ENCODE data around the gene PSME2. TPM values are rescaled to one million over a fixed set of nuclear protein-coding genes. Genes with fewer than 3 reads are reported as not detected.

The PSME2 gene
- total and polyA plus RNA-seq, 9 of the 15 experiments (the other 6 are each of a cell fraction or from before 2014, with no cell fraction given), result 111 to 579 (median 159) TPM

GRCh38 chr14:24095271-24096068, 50.9 kb downstream of the PSME2 start (continued):
- peak; percentile 83; the same call in 1 of the 2 replicates for TF ChIP-seq ZNF592 (IDR thresholded peaks at IDR 0.05)
- peak; percentile 91 for TF ChIP-seq USF2 (CRISPR knock-in tag; IDR thresholded peaks at IDR 0.05)
- peak; percentile 83 for TF ChIP-seq POLR2B (IDR thresholded peaks at IDR 0.05; ENCODE audit: low read depth, partially characterized antibody)
- peak; percentile 96 for TF ChIP-seq TFE3 (CRISPR knock-in tag; IDR thresholded peaks at IDR 0.05)
- no peak for TF ChIP-seq MTA2 (IDR thresholded peaks at IDR 0.05; ENCODE audit: low read depth)
- no peak for TF ChIP-seq ZBTB1 (CRISPR knock-in tag; IDR thresholded peaks at IDR 0.05; ENCODE audit: borderline replicate concordance, low read depth)
- no peak for TF ChIP-seq ZNF785 (CRISPR knock-in tag; IDR thresholded peaks at IDR 0.05)
- TF ChIP-seq CBFA2T2 (conservative IDR thresholded peaks at IDR 0.05), result peak; percentile 80
- TF ChIP-seq E2F1 (CRISPR knock-in tag; IDR thresholded peaks at IDR 0.05), result no peak
- TF ChIP-seq GTF3C2 (IDR thresholded peaks at IDR 0.05; ENCODE audit: borderline replicate concordance, extremely low read depth, insufficient read length), result no peak
- no peak for TF ChIP-seq SMARCA5 (IDR thresholded peaks at IDR 0.05)
- no peak for TF ChIP-seq ETV1 (tag; conservative IDR thresholded peaks at IDR 0.05; ENCODE audit: low read depth)
- TF ChIP-seq RNF2 (IDR thresholded peaks at IDR 0.05), result no peak
- TF ChIP-seq EGR1 (conservative IDR thresholded peaks at IDR 0.05), result peak; percentile 65
- TF ChIP-seq NEUROD1 (IDR thresholded peaks at IDR 0.05; ENCODE audit: borderline replicate concordance, low read depth, low read length, partially characterized antibody), result peak; percentile 50
- no peak for TF ChIP-seq ZNF76 (CRISPR knock-in tag; IDR thresholded peaks at IDR 0.05; ENCODE audit: borderline replicate concordance)
- no peak for TF ChIP-seq ZNF23 (CRISPR knock-in tag; IDR thresholded peaks at IDR 0.05)

All from K562 (cell line).